B cell (primary cell): Measurements from ENCODE around the gene RBM17.

ENCODE experiments used
- EZH2 ChIP-seq: IDR thresholded peaks from 2 replicates; pipeline ENCODE4 v1.6.1; 2012; ENCODE audit warnings: borderline replicate concordance, low read depth, mild to moderate bottlenecking, moderate library complexity, low read length; ENCODE audit not compliant: insufficient read depth, poor library complexity, severe bottlenecking
- TF ChIP-seq, protein P1 (sequence below): fragments of 200-600 bp; IDR thresholded peaks from one replicate; pipeline ENCODE4 v1.8.0; 2022; ENCODE audit warnings: antibody characterized with exemption, mild to moderate bottlenecking

DNA sequence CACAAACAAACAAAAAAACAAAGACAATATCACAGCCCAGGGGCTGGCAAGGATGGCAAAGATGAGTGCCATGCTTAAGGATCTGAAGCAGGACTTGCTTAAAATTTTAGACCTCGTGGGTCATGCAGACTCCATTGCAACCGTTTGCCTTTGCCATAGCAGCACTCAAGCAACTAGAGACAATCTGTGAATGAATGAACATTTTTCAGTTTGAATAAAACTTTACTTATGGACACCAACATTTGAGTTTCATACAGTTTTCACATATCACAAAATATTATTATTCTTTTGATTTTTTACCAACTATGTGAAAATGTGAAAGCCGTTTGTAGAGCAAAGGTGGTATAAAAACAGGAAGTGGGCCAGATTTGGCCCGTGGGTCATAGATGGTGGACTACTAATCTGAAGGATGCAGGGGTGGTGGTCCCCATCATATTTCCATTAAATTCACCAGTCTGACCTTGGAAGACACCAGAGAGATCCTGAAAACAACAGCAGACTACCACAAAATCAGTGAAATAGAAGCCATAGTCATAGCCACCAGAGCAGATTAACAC lies 8.3 kb upstream of the RBM17 start:
- TF ChIP-seq, protein P1, sequence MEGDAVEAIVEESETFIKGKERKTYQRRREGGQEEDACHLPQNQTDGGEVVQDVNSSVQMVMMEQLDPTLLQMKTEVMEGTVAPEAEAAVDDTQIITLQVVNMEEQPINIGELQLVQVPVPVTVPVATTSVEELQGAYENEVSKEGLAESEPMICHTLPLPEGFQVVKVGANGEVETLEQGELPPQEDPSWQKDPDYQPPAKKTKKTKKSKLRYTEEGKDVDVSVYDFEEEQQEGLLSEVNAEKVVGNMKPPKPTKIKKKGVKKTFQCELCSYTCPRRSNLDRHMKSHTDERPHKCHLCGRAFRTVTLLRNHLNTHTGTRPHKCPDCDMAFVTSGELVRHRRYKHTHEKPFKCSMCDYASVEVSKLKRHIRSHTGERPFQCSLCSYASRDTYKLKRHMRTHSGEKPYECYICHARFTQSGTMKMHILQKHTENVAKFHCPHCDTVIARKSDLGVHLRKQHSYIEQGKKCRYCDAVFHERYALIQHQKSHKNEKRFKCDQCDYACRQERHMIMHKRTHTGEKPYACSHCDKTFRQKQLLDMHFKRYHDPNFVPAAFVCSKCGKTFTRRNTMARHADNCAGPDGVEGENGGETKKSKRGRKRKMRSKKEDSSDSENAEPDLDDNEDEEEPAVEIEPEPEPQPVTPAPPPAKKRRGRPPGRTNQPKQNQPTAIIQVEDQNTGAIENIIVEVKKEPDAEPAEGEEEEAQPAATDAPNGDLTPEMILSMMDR, result no peak
- no peak for TF ChIP-seq EZH2
